Uterus (tissue), 4 donors: ENCODE data around the gene TNS1. TPM values are rescaled to one million over a fixed set of nuclear protein-coding genes. Genes with fewer than 3 reads are reported as not detected.

Source experiments
- DNase-seq, 2 donors: peaks; one replicate each; pipeline ENCODE4 v3.0.0-alpha.2; 2019 to 2020
- H3K27ac ChIP-seq, 2 donors: fragments of 200-600 bp; sonication (generic); 1 replicate in 1 of 2; 2 replicates in 1 of 2; pipeline ENCODE4 v1.5.1; 2016 to 2018
- H3K27me3 ChIP-seq, 2 donors: fragments of 200-600 bp; sonication (generic); one replicate each; pipeline ENCODE4 v1.5.1; 2018 to 2019; ENCODE audit warnings: control low read depth in 1 of 2
- H3K36me3 ChIP-seq, 2 donors: fragments of 200-600 bp; sonication (generic); one replicate each; pipeline ENCODE4 v1.5.1; 2019; ENCODE audit warnings: control low read depth in 1 of 2
- H3K4me1 ChIP-seq, 2 donors: fragments of 200-600 bp; sonication (generic); one replicate each; pipeline ENCODE4 v1.5.1; 2018 to 2019; ENCODE audit warnings: control low read depth in 1 of 2
- H3K4me3 ChIP-seq, 2 donors: fragments of 200-600 bp; sonication (generic); 1 replicate in 1 of 2; 2 replicates in 1 of 2; pipeline ENCODE4 v1.5.1; 2018 to 2019; ENCODE audit warnings: mild to moderate bottlenecking in 1 of 2
- H3K9me3 ChIP-seq, 2 donors: fragments of 200-600 bp; sonication (generic); one replicate each; pipeline ENCODE4 v1.5.1; 2019; ENCODE audit warnings: control low read depth in 1 of 2
- POLR2A ChIP-seq, 2 donors: fragments of 450-650 bp; IDR thresholded peaks; one replicate each; pipeline ENCODE4 v1.6.1; 2016; ENCODE audit warnings: antibody characterized with exemption in 2 of 2, mild to moderate bottlenecking in 1 of 2, moderate library complexity in 1 of 2
- intact Hi-C: fragments of 100-400 bp; cut with DNase I; formaldehyde crosslinking; loops from one replicate; pipeline ENCODE4 v1.15.1; 2023; ENCODE audit warnings: low total_unique reads
- total RNA-seq, 4 donors: library from RNA; depleted of rRNA in 3 of 4; stranded (reverse); fragments of >200 nt in 3 of 4; gene quantifications; one replicate each; pipeline versions ENCODE4 v1.1.0 to v1.2.4, GENCODE V29; 2014 to 2023
- TF ChIP-seq, protein P1 (sequence below), 4 experiments: fragments of 200-600 bp in 2 of 4; fragments of 450-650 bp in 2 of 4; sonication (generic) in 2 of 4; IDR thresholded peaks; one replicate each; pipeline ENCODE4 v1.5.1; 2016 to 2019; ENCODE audit warnings: antibody characterized with exemption in 4 of 4, mild to moderate bottlenecking in 2 of 4, moderate library complexity in 1 of 4
- donor health status: DM: yes; HTN: yes; CAD: no.

The TNS1 gene
- total RNA-seq, 4 donors from 2014 or later = 144 to 1,338 (median 313) TPM

DNA sequence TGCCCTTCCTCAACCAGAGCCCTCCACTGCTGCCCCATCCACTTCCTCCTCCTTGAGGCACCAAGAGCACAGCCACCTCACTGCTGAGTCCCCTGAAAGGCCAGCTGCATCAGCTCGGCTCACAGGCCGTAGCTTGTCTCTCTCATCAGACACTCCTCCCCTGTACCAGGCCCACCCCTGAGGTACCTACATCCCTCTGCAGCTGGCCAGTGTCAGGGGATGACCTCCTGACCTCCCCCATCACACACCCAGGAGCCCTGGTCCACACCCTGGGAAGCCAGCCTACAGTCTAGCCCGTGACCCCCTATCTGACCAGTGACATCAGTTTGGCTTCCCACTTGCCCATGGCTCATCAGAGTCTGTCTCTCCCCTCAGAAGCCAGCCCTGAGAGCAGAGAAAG lies 205.6 kb downstream of the TNS1 start:
- no peaks in the 10 kb centered on the region for H3K9me3 ChIP-seq
- peaks cover 0 to 5% of the 10 kb centered on the region in 2 donors for H3K4me1 ChIP-seq
- no peaks in the 10 kb centered on the region for H3K27me3 ChIP-seq
- peak overlapping the region in 1 of 2 donors; percentile 51 for H3K27ac ChIP-seq
- no peak overlapping the region for H3K4me3 ChIP-seq
- TF ChIP-seq, protein P1, sequence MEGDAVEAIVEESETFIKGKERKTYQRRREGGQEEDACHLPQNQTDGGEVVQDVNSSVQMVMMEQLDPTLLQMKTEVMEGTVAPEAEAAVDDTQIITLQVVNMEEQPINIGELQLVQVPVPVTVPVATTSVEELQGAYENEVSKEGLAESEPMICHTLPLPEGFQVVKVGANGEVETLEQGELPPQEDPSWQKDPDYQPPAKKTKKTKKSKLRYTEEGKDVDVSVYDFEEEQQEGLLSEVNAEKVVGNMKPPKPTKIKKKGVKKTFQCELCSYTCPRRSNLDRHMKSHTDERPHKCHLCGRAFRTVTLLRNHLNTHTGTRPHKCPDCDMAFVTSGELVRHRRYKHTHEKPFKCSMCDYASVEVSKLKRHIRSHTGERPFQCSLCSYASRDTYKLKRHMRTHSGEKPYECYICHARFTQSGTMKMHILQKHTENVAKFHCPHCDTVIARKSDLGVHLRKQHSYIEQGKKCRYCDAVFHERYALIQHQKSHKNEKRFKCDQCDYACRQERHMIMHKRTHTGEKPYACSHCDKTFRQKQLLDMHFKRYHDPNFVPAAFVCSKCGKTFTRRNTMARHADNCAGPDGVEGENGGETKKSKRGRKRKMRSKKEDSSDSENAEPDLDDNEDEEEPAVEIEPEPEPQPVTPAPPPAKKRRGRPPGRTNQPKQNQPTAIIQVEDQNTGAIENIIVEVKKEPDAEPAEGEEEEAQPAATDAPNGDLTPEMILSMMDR (IDR thresholded peaks at IDR 0.05) = no peak
- TF ChIP-seq POLR2A (IDR thresholded peaks at IDR 0.05) = no peak
- no peaks in the 10 kb centered on the region for H3K36me3 ChIP-seq
- intact Hi-C loops = no loop called here
- peak in 1 of 2 donors; percentile 30 for DNase-seq

DNA sequence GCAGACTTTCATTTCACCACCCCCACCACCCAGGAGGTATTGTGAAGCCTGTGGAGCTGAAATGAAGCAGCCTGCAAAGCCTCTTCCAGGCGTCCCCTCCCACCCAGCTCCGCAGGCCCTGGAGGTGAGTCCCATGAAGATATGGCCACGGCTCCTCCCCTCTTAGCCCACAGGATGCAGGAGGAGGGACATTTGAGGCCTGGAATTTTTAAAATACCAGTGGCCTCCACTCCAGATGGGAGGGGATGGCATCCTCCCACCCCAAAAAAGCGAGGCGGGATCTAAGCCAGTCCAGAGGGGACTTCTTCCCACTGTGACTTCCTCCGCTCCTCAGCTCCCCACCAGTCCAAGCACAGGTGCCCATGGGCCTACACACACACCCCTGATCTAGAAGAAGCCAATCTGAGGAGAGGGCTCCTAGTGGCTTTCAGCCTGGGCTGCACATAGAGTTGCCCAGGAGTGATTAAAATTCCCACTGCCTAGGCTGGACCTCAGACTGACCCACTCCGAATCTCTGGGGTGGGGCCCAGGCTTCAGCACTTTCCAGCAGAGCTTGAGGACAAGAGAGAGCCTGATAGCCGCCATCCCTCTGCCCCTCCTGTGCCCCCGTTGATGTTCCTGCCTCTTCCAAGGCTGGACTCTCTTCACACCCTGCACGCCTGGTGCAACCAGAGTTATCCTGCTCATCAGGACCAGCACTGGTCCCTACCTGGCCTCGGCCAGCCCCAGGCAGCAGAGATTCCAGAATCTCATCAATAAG lies 206.9 kb downstream of the TNS1 start:
- H3K27ac ChIP-seq = no peak overlapping the region
- H3K36me3 ChIP-seq = no peaks in the 10 kb centered on the region
- no peaks in the 10 kb centered on the region for H3K9me3 ChIP-seq
- no peaks in the 10 kb centered on the region for H3K27me3 ChIP-seq
- H3K4me3 ChIP-seq = no peak overlapping the region
- peak in 1 of 2 donors; percentile 21 for DNase-seq
- intact Hi-C loops = no loop called here
- no peak for TF ChIP-seq POLR2A (IDR thresholded peaks at IDR 0.05)
- TF ChIP-seq, protein P1 (IDR thresholded peaks at IDR 0.05) = no peak
- H3K4me1 ChIP-seq = peaks cover 0 to 5% of the 10 kb centered on the region in 2 donors

DNA sequence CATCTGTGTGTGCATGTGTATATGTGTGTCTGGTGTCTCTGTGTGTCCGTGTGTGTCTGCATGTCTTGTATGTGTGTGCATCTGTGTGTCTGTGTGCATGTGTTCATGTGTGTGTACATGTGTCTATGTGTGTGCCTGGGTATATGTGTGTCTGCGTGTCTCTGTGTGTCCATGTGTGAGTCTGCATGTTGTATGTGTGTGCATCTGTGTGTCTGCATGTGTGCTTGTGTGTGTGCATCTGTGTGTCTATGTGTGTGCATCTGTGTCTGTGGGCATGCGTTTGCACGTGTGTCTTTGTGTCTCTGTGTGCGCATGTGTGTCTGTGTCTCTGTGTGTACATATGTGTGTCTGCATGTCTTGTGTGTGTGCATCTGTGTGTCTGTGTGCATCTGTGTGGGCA lies 207.7 kb downstream of the TNS1 start:
- no peaks in the 10 kb centered on the region for H3K9me3 ChIP-seq
- intact Hi-C loops = no loop called here
- peaks cover 0 to 5% of the 10 kb centered on the region in 2 donors for H3K4me1 ChIP-seq
- no peaks in the 10 kb centered on the region for H3K27me3 ChIP-seq
- H3K4me3 ChIP-seq = no peak overlapping the region
- no peaks in the 10 kb centered on the region for H3K36me3 ChIP-seq
- TF ChIP-seq POLR2A (IDR thresholded peaks at IDR 0.05) = no peak
- TF ChIP-seq, protein P1 (IDR thresholded peaks at IDR 0.05) = no peak
- H3K27ac ChIP-seq = no peak overlapping the region
- DNase-seq = no peak

DNA sequence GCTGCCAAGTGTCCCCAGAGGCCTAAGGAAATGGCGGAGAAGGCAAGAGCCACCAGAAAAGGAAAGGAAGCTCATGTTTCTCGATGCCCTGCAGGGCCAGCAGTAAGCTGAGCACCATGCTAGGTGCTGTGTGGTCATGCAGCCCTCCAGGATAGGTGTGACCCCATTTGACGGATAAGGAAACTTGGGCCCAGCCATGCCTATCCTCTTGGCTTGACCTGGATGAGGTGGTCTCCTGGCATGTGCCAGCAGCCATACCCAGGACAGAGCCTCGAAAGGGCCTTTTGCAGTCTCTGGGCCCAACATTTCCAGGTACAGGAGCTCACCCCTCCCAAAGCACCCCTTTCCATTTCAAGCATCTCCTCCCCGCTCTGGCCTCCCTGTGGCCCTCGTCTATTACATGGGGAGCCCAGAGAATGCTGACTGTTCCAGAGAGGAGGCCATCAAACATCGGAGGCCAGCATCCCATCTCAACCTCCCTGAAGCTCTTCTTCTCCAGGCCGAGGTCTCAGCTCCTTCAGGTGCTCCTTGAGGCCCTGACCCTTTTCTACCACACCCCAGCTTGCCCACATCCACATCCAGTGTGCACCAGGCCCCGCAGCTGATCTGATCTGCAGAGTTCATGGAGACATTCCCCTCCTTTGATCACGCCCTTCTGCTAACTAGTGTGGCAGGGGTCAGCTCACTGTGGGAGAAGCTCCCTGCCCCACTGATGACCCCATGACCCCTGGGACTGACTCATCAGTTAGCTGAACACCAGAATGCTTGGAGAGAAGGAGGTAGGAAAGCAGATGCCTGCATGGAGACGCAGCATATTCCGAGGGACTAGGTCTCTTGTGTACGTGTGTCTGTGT lies 208.4 kb downstream of the TNS1 start:
- Histone ChIP-seq H3K36me3 (no peaks in the 10 kb centered on the region), H3K4me1 (peaks cover 0 to 5% of the 10 kb centered on the region in 2 donors), H3K9me3 (no peaks in the 10 kb centered on the region), H3K27me3 (no peaks in the 10 kb centered on the region), H3K27ac (no peak overlapping the region), H3K4me3 (no peak overlapping the region)
- intact Hi-C loops = no loop called here
- TF ChIP-seq POLR2A (IDR thresholded peaks at IDR 0.05) = no peak
- TF ChIP-seq, protein P1 (IDR thresholded peaks at IDR 0.05) = no peak
- DNase-seq = peak in 1 of 2 donors; percentile 19
